GM23338 (cell line): Measurements from ENCODE around the gene RGL1. TPM values are rescaled to one million over a fixed set of nuclear protein-coding genes. Genes with fewer than 3 reads are reported as not detected.

ENCODE experiments used
- ATAC-seq: fragments of 200-7000 bp; cut with Tn5 transposase; 3 replicates; pipeline ENCODE4 v1.9.1; 2020
- DNase-seq: peaks from one replicate; pipeline ENCODE4 v3.0.0-alpha.2; 2015; ENCODE audit warnings: low spot score
- H2AFZ ChIP-seq: fragments of 200-600 bp; sonication (generic); 2 replicates; pipeline ENCODE4 v1.8.0; 2016; ENCODE audit warnings: antibody characterized with exemption, mild to moderate bottlenecking, moderate library complexity
- H3F3A ChIP-seq: fragments of 200-600 bp; sonication (generic); replicated peaks from 2 replicates; pipeline ENCODE4 v1.8.0; 2017; ENCODE audit warnings: antibody characterized with exemption, mixed run types, low read depth
- H3K27ac ChIP-seq: fragments of 200-600 bp; sonication (generic); 2 replicates; pipeline ENCODE4 v1.6.1; 2016; ENCODE audit warnings: low read depth
- H3K27me3 ChIP-seq: fragments of 200-600 bp; sonication (generic); 2 replicates; pipeline ENCODE4 v1.8.0; 2016; ENCODE audit warnings: mild to moderate bottlenecking, mixed run types, moderate library complexity; ENCODE audit not compliant: insufficient read depth
- H3K36me3 ChIP-seq: fragments of 200-600 bp; sonication (generic); 2 replicates; pipeline ENCODE4 v1.8.0; 2016; ENCODE audit warnings: mild to moderate bottlenecking; ENCODE audit not compliant: insufficient read depth
- H3K4me1 ChIP-seq: fragments of 200-600 bp; sonication (generic); 2 replicates; pipeline ENCODE4 v1.8.0; 2016; ENCODE audit warnings: mild to moderate bottlenecking, moderate library complexity; ENCODE audit not compliant: insufficient read depth
- H3K4me2 ChIP-seq: fragments of 200-600 bp; sonication (generic); 2 replicates; pipeline ENCODE4 v1.7.1; 2017; ENCODE audit warnings: mixed run types
- H3K4me3 ChIP-seq: fragments of 200-600 bp; sonication (generic); 2 replicates; pipeline ENCODE4 v1.6.1; 2016; ENCODE audit warnings: mixed run types
- H3K79me2 ChIP-seq: fragments of 200-600 bp; sonication (generic); replicated peaks from 2 replicates; pipeline ENCODE4 v1.8.0; 2017; ENCODE audit warnings: mild to moderate bottlenecking; ENCODE audit not compliant: insufficient read depth
- H3K9me2 ChIP-seq: fragments of 200-600 bp; sonication (generic); 2 replicates; pipeline ENCODE4 v1.8.0; 2017; ENCODE audit not compliant: insufficient read depth
- H4K20me1 ChIP-seq: fragments of 200-600 bp; sonication (generic); replicated peaks from 2 replicates; pipeline ENCODE4 v1.8.0; 2017; ENCODE audit warnings: mild to moderate bottlenecking; ENCODE audit not compliant: insufficient read depth
- H3K27ac Mint-ChIP-seq: 2 replicates; pipeline ENCODE4 v1.8.0; 2020; ENCODE audit warnings: inconsistent platforms, mild to moderate bottlenecking, moderate library complexity, mixed read lengths
- H3K27me3 Mint-ChIP-seq: 3 replicates; pipeline ENCODE4 v1.8.0; 2022; ENCODE audit warnings: low read depth, mild to moderate bottlenecking, moderate library complexity, mixed read lengths, inconsistent platforms; ENCODE audit not compliant: insufficient read depth, poor library complexity
- H3K36me3 Mint-ChIP-seq: 3 replicates; pipeline ENCODE4 v1.8.0; 2021; ENCODE audit warnings: low read depth, mild to moderate bottlenecking, inconsistent platforms, moderate library complexity, mixed read lengths
- H3K4me1 Mint-ChIP-seq: 3 replicates; pipeline ENCODE4 v1.8.0; 2020; ENCODE audit warnings: mild to moderate bottlenecking, inconsistent platforms, mixed read lengths
- H3K4me3 Mint-ChIP-seq: 3 replicates; pipeline ENCODE4 v1.8.0; 2021; ENCODE audit warnings: moderate library complexity, mild to moderate bottlenecking, inconsistent platforms, mixed read lengths
- H3K9me3 Mint-ChIP-seq: 3 replicates; pipeline ENCODE4 v1.8.0; 2020; ENCODE audit warnings: moderate library complexity, mild to moderate bottlenecking, inconsistent platforms, mixed read lengths
- CREB1 ChIP-seq: fragments of 250-450 bp; sonication (Bioruptor Pico); IDR thresholded peaks from 2 replicates; pipeline ENCODE4 v1.5.0; 2020; ENCODE audit warnings: low read depth, mild to moderate bottlenecking, moderate library complexity
- CTCF ChIP-seq, 2 experiments: fragments of 200-600 bp in 1 of 2; sonication (generic) in 1 of 2; conservative IDR thresholded peaks; 2 replicates each; pipeline versions ENCODE4 v1.5.1 to v1.6.1; 2016 to 2017; ENCODE audit warnings: antibody characterized with exemption in 2 of 2, low read depth in 2 of 2, mild to moderate bottlenecking in 2 of 2, moderate library complexity in 1 of 2
- ETS1 ChIP-seq: IDR thresholded peaks from 2 replicates; pipeline ENCODE4 v1.6.1; 2016; ENCODE audit warnings: antibody characterized with exemption
- EZH2phosphoT487 ChIP-seq: fragments of 200-600 bp; sonication (generic); IDR thresholded peaks from one replicate; pipeline ENCODE4 v1.8.1; 2018; ENCODE audit warnings: antibody characterized with exemption; ENCODE audit not compliant: unreplicated experiment
- NANOG ChIP-seq: IDR thresholded peaks from 2 replicates; pipeline ENCODE4 v1.6.1; 2016; ENCODE audit warnings: antibody characterized with exemption, borderline replicate concordance
- POLR2AphosphoS5 ChIP-seq: IDR thresholded peaks from 2 replicates; pipeline ENCODE4 v1.6.1; 2016; ENCODE audit warnings: antibody characterized with exemption, low read depth
- REST ChIP-seq: IDR thresholded peaks from one replicate; pipeline ENCODE4 v1.6.1; 2018; ENCODE audit warnings: antibody characterized with exemption; ENCODE audit not compliant: unreplicated experiment
- STAT1 ChIP-seq: IDR thresholded peaks from one replicate; pipeline ENCODE4 v1.6.1; 2016; ENCODE audit warnings: antibody characterized with exemption; ENCODE audit not compliant: unreplicated experiment
- ZNF114 ChIP-seq: fragments of 250-450 bp; sonication (Bioruptor Pico); IDR thresholded peaks from 2 replicates; pipeline ENCODE4 v1.5.0; 2020; ENCODE audit warnings: mild to moderate bottlenecking, moderate library complexity
- ZNF462 ChIP-seq: fragments of 250-450 bp; sonication (Bioruptor Pico); IDR thresholded peaks from 2 replicates; pipeline ENCODE4 v1.5.0; 2020; ENCODE audit warnings: mild to moderate bottlenecking, moderate library complexity
- polyA plus RNA-seq: library from polyadenylated mRNA; unstranded; fragments of >200 nt; fragmentation: Nextera tagmentation; extraction: Ambion mirVana; gene quantifications from 2 replicates; pipeline ENCODE4 v1.2.1, GENCODE V29; 2016
- total RNA-seq: library from RNA; depleted of rRNA; stranded (reverse); fragments of >200 nt; shearing (Covaris generic); gene quantifications from 2 replicates; pipeline ENCODE4 v1.2.3, GENCODE V29; 2014

Gene RGL1
- total and polyA plus RNA-seq, 2 experiments from 2014 or later = 0.91 to 2.6 TPM

- TF ChIP-seq REST (no peak), STAT1 (no peak), POLR2AphosphoS5 (no peak), NANOG (no peak), CTCF (conservative IDR thresholded peaks at IDR 0.05; ENCODE audit: low read depth in 2 of 2) (no peak), ZNF114 (CRISPR knock-in tag) (no peak), CREB1 (no peak), EZH2phosphoT487 (no peak)
These were observed 1.2 kb downstream of the RGL1 start (continued) for GRCh38 chr1:183806125-183806524.

GRCh38 chr1:183806675-183807074 is 1.8 kb downstream of the RGL1 start:
- no peaks in the 10 kb centered on the region for H3K36me3 Mint-ChIP-seq
- H2AFZ ChIP-seq = no peak overlapping the region
- H3K36me3 ChIP-seq = no peaks in the 10 kb centered on the region
- H3K79me2 ChIP-seq = no peaks in the 10 kb centered on the region
- 0 out of 2 replicates have a peak, but pooled peaks cover 2% of the 10 kb centered on the region for H3F3A ChIP-seq
- H3K27me3 Mint-ChIP-seq = peaks cover 15% of the 10 kb centered on the region
- H3K9me2 ChIP-seq = no peaks in the 10 kb centered on the region
- peak; percentile 11 for DNase-seq
- peaks cover 22% of the 10 kb centered on the region for H3K4me1 ChIP-seq
- H3K9me3 Mint-ChIP-seq = peaks cover 4% of the 10 kb centered on the region; the same call in 1 of the 3 replicates
- H3K4me3 Mint-ChIP-seq = no peak overlapping the region; the same call in 2 of the 3 replicates
- ATAC-seq = no peak
- H3K27me3 ChIP-seq = peaks cover 28% of the 10 kb centered on the region
- H3K4me1 Mint-ChIP-seq = peaks cover 25% of the 10 kb centered on the region
- H3K27ac ChIP-seq = no peak overlapping the region
- H4K20me1 ChIP-seq = no peaks in the 10 kb centered on the region
- peak overlapping the region; percentile 96 for H3K4me2 ChIP-seq
- H3K27ac Mint-ChIP-seq = no peak overlapping the region
- peak overlapping the region; percentile 87; the same call in 1 of the 2 replicates for H3K4me3 ChIP-seq
- TF ChIP-seq CREB1 (no peak), EZH2phosphoT487 (no peak), ZNF462 (CRISPR knock-in tag) (no peak), ETS1 (no peak), POLR2AphosphoS5 (no peak), CTCF (conservative IDR thresholded peaks at IDR 0.05; ENCODE audit: low read depth in 2 of 2) (no peak), ZNF114 (CRISPR knock-in tag) (no peak)
